Coronary artery (tissue), 2 donors: ENCODE measurements around the gene NLGN4Y.

ENCODE experiments used
- DNase-seq: peaks from one replicate; pipeline ENCODE4 v3.0.0-alpha.2; 2017; ENCODE audit warnings: low spot score
- H3K27ac ChIP-seq, 2 donors: fragments of 200-600 bp; sonication (generic); one replicate each; pipeline ENCODE4 v1.5.1; 2016 to 2019
- H3K4me3 ChIP-seq: fragments of 200-600 bp; sonication (generic); 2 replicates; pipeline ENCODE4 v1.5.1; 2016; ENCODE audit warnings: mild to moderate bottlenecking, moderate library complexity
- CTCF ChIP-seq: fragments of 200-600 bp; sonication (generic); IDR thresholded peaks from one replicate; pipeline ENCODE4 v1.5.1; 2019; ENCODE audit warnings: antibody characterized with exemption

Gene NLGN4Y

GRCh38 chrY:14524272-14525231 lies at the start of gene NLGN4Y:
Gene NLGN4Y, plus strand, starts transcription at chrY:14524529. Its CDS starts 97,591 bp downstream, at chrY:14622120.
- no peak for TF ChIP-seq CTCF
- H3K27ac ChIP-seq: no peak within 1 kb of the TSS
- no peak within 1 kb of the TSS for H3K4me3 ChIP-seq
- DNase-seq: no peak

- DNase-seq: no peak
- Histone ChIP-seq H3K4me3 (no peak overlapping the region), H3K27ac (no peak overlapping the region)
- no peak for TF ChIP-seq CTCF
Observed at GRCh38 chrY:14485935-14486334, 38.4 kb upstream of the NLGN4Y start.

GRCh38 chrY:14490226-14490625 lies 34.1 kb upstream of the NLGN4Y start:
- no peak for TF ChIP-seq CTCF
- DNase-seq: no peak
- H3K27ac ChIP-seq: no peak overlapping the region

GRCh38 chrY:14498071-14498470 lies 26.3 kb upstream of the NLGN4Y start:
- DNase-seq: no peak
- TF ChIP-seq CTCF: no peak
- Histone ChIP-seq H3K27ac (no peak overlapping the region), H3K4me3 (no peak overlapping the region)

More at GRCh38 chrY:14490226-14490625, 34.1 kb upstream of the NLGN4Y start:
- H3K4me3 ChIP-seq: no peak overlapping the region

GRCh38 chrY:14504592-14504991 lies 19.7 kb upstream of the NLGN4Y start:
- Histone ChIP-seq H3K4me3 (no peak overlapping the region), H3K27ac (no peak overlapping the region)
- no peak for DNase-seq
- TF ChIP-seq CTCF: no peak

GRCh38 chrY:14522379-14522950 lies 1.9 kb upstream of the NLGN4Y start:
- H3K27ac ChIP-seq: no peak overlapping the region
- TF ChIP-seq CTCF: no peak
- DNase-seq: no peak
- no peak overlapping the region for H3K4me3 ChIP-seq
